Kidney epithelial cell (primary cell): ENCODE measurements around the gene USP53. TPM values are rescaled to one million over a fixed set of nuclear protein-coding genes. Genes with fewer than 3 reads are reported as not detected.
"Not testable (repeated sequence)": the region's sequence is repeated elsewhere in the genome, so short reads cannot be mapped to it uniquely, and the experiment has no call there.

Source experiments
- DNase-seq: peaks from one replicate; pipeline ENCODE4 v3.0.0-alpha.2; 2010; ENCODE audit warnings: low read depth
- H3K27me3 ChIP-seq: 2 replicates; pipeline ENCODE4 v1.6.0; 2011; ENCODE audit warnings: low read length; ENCODE audit not compliant: control insufficient read depth, insufficient read depth
- H3K36me3 ChIP-seq: 2 replicates; pipeline ENCODE4 v1.5.1; 2011; ENCODE audit warnings: low read length; ENCODE audit not compliant: control insufficient read depth, insufficient read depth
- H3K4me3 ChIP-seq: 2 replicates; pipeline ENCODE4 v1.5.1; 2011; ENCODE audit warnings: low read depth, mild to moderate bottlenecking, control low read depth, low read length
- CTCF ChIP-seq: IDR thresholded peaks from 2 replicates; pipeline ENCODE4 v1.5.1; 2011; ENCODE audit warnings: mild to moderate bottlenecking, moderate library complexity, low read length, control low read depth, inconsistent platforms; ENCODE audit not compliant: insufficient read depth, poor library complexity, severe bottlenecking
- total RNA-seq: library from RNA; depleted of rRNA; stranded (reverse); fragments of >200 nt; gene quantifications from 2 replicates; pipeline ENCODE4 v1.2.3, GENCODE V29; 2015

Gene USP53
- total RNA-seq, 1 donor from 2014 or later: 32.8 TPM

GRCh38 chr4:119337010-119337409, 124.5 kb downstream of the USP53 start:
- no peak for TF ChIP-seq CTCF
- Histone ChIP-seq H3K4me3 (no peak overlapping the region), H3K36me3 (no peaks in the 10 kb centered on the region), H3K27me3 (no peaks in the 10 kb centered on the region)
- DNase-seq: no peak

DNA sequence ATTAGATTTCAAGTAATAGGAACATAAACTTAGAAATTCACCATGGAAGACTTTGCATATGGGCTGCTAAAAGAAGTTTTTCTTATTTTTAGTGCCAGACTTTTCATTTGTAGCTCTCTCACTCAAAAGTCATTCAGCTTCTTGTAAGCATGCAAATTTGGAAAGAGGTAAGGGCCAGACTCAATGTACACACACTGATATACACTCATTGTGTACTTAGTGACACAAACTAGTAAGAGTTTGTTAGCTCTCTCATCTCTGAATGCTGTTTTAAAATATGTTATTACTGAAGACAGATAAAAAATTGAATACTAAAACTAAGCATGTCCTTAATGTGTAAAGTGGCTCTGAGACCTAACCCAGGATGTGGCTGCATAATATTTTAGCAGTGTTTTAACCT, 127.4 kb downstream of the USP53 start:
- H3K4me3 ChIP-seq, DNase-seq, H3K36me3 ChIP-seq, H3K27me3 ChIP-seq: not testable (repeated sequence)

DNA sequence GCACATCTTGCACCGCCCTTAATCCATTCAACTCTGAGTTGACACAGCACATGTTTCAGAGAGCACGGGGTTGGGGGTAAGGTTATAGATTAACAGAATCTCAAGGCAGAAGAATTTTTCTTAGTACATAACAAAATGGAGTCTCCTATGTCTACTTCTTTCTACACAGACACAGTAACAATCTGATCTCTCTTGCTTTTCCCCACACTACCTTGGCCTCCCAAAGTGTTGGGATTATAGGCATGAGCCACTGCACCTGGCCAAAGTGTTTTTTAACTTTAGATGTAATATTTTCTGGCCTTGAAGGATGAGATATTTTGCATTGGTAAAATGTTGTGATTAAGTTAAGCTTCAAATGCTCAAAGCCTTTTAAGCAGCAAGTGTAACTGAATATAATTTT, 130.8 kb downstream of the USP53 start:
- H3K36me3 ChIP-seq, H3K4me3 ChIP-seq, DNase-seq, H3K27me3 ChIP-seq: not testable (repeated sequence)

Other genes with a start within 250 kb of the USP53 start
- not detected in 2 replicates for gene MYOZ2, start 76.9 kb upstream of the USP53 start, total RNA-seq
- gene FABP2, start 109.4 kb downstream of the USP53 start, total RNA-seq: not detected in 2 replicates